Left kidney (tissue), 2 donors: ENCODE data around the gene KDM6B. TPM values are rescaled to one million over a fixed set of nuclear protein-coding genes. Genes with fewer than 3 reads are reported as not detected.

ENCODE experiments used
- DNase-seq: peaks from one replicate; pipeline ENCODE4 v3.0.0-alpha.2; 2013
- polyA plus RNA-seq: library from polyadenylated mRNA; unstranded; fragments of 120-200 nt; gene quantifications from one replicate; pipeline ENCODE4 v1.2.1, GENCODE V29; 2013; ENCODE audit not compliant: insufficient read length

Gene KDM6B
- polyA plus RNA-seq, 1 donor, result 20.5 TPM

DNA sequence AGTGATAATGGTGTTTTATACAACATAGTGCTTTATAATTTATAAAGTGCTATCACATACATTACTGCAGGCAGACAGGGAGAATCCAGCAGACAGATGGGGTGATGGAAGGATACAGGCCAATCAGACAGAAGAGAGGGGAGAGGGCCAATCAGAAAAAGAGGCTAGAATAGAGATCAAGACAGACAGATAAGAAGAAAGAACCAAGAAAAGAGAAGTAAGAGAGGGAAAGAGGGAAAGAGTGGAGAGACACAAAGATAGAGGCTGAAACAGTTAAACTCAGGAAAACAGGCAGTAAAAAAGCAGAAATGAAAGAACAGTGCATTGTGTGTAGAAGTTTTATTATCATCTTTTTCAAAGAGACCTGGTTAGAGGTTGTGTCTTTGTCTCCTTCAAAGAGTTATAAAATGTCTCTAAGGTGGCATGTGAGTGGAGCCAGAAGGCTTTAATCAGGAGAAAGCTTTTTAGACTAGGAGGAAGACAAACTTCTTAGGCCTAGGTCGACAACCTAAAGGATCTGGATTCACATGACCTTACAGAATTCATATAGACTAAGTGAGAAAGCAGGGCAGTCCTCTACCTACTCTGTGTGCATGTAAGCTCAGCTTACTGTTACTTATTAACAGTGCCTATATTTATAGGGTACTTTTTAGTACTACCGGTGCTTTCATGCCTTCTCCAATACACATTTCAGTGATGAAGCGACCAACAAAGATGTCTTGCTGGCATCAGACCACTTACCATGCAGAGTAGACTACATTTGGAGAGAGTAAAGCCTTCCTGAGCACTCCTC, 46.3 kb downstream of the KDM6B start:
- DNase-seq, result no peak

DNA sequence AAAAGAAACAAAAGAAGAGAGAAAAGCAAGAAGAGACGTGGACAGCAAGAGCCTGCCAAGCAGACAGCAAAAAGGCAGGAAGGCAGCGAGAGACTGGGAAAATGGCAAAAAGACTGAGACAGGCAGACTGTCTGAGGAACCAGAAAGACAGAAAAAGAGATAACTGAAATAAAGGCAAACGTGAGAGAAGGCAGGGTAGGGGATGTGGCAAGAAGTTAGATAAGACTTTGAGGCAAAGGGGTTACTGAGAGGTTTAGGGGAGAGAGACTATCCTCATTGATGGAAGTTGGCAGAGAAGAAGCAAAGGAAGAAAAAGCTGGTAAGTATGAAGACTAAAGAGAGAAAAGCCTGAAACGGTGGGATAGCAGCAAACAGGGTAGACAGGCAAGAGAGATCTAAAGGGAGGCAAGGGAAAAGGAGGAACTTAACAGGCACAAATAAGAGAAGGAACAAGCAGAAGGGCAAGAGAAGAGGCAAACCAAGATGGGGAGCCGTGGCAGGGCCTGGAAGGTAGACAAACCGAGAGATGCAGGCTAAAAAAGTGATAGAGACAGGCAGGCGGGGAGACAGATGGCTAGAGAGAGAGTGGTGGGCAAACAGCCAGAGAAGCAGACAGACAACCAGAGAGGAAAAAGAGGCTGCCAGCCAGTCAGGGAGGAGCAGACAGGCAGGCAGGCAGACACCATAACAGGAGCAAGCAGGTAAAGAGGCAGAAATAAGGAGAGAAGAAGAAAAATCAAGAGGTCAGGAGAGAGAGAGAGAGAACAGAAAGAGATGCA, 47.4 kb downstream of the KDM6B start:
- DNase-seq, result no peak

DNA sequence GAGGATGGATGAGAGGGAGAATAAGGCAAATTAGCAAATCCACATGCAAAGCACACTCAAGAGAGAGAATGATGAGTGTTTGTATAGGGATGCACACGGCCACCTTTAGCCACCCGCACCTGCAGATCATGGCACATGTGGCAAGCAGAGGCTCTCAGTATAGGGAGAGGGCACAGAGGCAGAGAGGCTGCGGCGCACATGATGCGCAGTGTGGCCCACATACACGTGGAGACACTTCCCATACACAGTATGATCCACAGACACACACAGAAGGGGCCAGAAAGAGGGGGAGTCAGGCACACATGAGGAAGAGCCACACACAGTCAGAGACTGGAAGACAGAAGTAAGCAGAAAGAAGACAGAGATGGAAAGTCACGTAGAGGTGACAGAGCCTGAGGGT, 48.1 kb downstream of the KDM6B start:
- DNase-seq, result no peak

DNA sequence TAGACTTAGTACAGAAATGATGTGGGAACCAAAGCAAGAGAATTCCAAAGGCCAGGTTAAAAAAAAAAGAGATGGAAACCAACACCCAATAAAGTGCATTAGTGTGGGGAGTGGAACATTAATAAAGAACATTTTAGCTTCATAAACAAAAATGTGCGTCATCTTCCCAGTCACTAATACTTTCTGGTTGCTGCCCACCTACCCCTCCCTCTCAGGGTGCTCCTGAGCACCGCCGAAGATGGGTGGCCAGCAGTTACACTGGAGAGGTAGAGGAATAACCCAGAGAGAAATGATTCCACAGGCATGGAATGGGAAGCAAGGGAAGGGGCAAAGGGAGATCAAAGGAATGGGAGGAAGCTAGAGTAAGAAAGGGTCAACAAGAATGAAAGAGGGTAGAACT, 48.6 kb downstream of the KDM6B start:
- no peak for DNase-seq

Other genes with a start within 250 kb of the KDM6B start
- gene SOX15, start 244.1 kb upstream of the KDM6B start, polyA plus RNA-seq, result 3.0 TPM
- gene FXR2, start 219.3 kb upstream of the KDM6B start, polyA plus RNA-seq, result 54.8 TPM
- gene SAT2, start 206.4 kb upstream of the KDM6B start, polyA plus RNA-seq, result 136 TPM
- 2.8 TPM for gene SHBG, start 204.1 kb upstream of the KDM6B start, polyA plus RNA-seq
- gene ATP1B2, start 183.3 kb upstream of the KDM6B start, polyA plus RNA-seq, result 20.5 TPM
- gene TP53, start 146.7 kb upstream of the KDM6B start, polyA plus RNA-seq, result 76.3 TPM
- 13.1 TPM for gene WRAP53, start 145.7 kb upstream of the KDM6B start, polyA plus RNA-seq
- gene EFNB3, start 129.0 kb upstream of the KDM6B start, polyA plus RNA-seq, result 21.3 TPM
- 0.52 TPM for gene DNAH2, start 116.5 kb upstream of the KDM6B start, polyA plus RNA-seq
- 18.3 TPM for gene TMEM88, start 20.8 kb downstream of the KDM6B start, polyA plus RNA-seq
- 70.0 TPM for gene NAA38, start 23.3 kb downstream of the KDM6B start, polyA plus RNA-seq
- gene CYB5D1, start 23.8 kb downstream of the KDM6B start, polyA plus RNA-seq, result 29.7 TPM
- gene CHD3, start 54.6 kb downstream of the KDM6B start, polyA plus RNA-seq, result 195 TPM
- gene RNF227, start 82.1 kb downstream of the KDM6B start, polyA plus RNA-seq, result 4.5 TPM
- 12.3 TPM for gene KCNAB3, start 95.6 kb downstream of the KDM6B start, polyA plus RNA-seq
- 125 TPM for gene TRAPPC1, start 97.7 kb downstream of the KDM6B start, polyA plus RNA-seq
- 67.3 TPM for gene CNTROB, start 98.0 kb downstream of the KDM6B start, polyA plus RNA-seq
- 0.45 TPM for gene GUCY2D, start 168.4 kb downstream of the KDM6B start, polyA plus RNA-seq
- 1.0 TPM for gene ALOX15B, start 204.8 kb downstream of the KDM6B start, polyA plus RNA-seq